Measurements from ENCODE around the gene TFAP2D.

DNA sequence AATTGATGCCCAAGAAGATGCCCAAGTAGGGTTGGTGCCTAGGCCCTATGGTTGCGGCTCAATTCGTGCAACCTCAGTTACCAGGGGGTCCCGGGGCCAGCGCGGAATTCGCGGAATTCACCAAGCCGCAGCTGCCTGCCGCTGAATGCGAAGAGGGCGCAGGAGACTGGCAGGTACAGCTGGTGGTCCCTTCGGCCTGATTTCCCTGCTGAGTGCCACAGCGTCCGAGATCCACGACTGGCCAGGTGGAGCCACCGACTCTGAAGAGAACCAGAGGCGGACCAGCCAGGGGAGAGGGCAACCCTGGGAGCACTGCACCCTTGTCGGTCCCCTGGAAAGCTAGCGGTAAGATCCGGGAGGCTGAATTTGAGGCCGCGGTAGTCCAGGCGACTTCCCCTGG is 6.8 kb upstream of the TFAP2D start:
- TF ChIP-seq, protein P1, sequence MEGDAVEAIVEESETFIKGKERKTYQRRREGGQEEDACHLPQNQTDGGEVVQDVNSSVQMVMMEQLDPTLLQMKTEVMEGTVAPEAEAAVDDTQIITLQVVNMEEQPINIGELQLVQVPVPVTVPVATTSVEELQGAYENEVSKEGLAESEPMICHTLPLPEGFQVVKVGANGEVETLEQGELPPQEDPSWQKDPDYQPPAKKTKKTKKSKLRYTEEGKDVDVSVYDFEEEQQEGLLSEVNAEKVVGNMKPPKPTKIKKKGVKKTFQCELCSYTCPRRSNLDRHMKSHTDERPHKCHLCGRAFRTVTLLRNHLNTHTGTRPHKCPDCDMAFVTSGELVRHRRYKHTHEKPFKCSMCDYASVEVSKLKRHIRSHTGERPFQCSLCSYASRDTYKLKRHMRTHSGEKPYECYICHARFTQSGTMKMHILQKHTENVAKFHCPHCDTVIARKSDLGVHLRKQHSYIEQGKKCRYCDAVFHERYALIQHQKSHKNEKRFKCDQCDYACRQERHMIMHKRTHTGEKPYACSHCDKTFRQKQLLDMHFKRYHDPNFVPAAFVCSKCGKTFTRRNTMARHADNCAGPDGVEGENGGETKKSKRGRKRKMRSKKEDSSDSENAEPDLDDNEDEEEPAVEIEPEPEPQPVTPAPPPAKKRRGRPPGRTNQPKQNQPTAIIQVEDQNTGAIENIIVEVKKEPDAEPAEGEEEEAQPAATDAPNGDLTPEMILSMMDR (IDR thresholded peaks at IDR 0.05; ENCODE audit: borderline replicate concordance, extremely low read depth, low read length, poor library complexity, severe bottlenecking), result no peak
- no peak for TF ChIP-seq EZH2 (IDR thresholded peaks at IDR 0.05; ENCODE audit: borderline replicate concordance, low read depth, low read length, severe bottlenecking)

Measured in DND-41 (cell line).